Muscle layer of duodenum (tissue), 2 donors: ENCODE data around the gene NFIC.
"Not testable (repeated sequence)": the region's sequence is repeated elsewhere in the genome, so short reads cannot be mapped to it uniquely, and the experiment has no call there.

Experiments used
- H3K27ac ChIP-seq: one replicate; pipeline ENCODE4 v1.7.0; 2013; ENCODE audit warnings: mild to moderate bottlenecking, low read length
- H3K27me3 ChIP-seq: one replicate; pipeline ENCODE4 v1.7.0; 2013; ENCODE audit warnings: low read depth, mild to moderate bottlenecking, control low read depth, low read length
- H3K36me3 ChIP-seq, 2 donors: one replicate each; pipeline ENCODE4 v1.7.0; 2013; ENCODE audit warnings: low read length in 2 of 2, control low read depth in 1 of 2, mild to moderate bottlenecking in 1 of 2; ENCODE audit not compliant: insufficient read depth in 2 of 2, control insufficient read depth in 1 of 2
- H3K4me1 ChIP-seq, 2 donors: one replicate each; pipeline ENCODE4 v1.7.0; 2013; ENCODE audit warnings: low read length in 2 of 2, mild to moderate bottlenecking in 2 of 2, control low read depth in 1 of 2, moderate library complexity in 1 of 2; ENCODE audit not compliant: insufficient read depth in 2 of 2, control insufficient read depth in 1 of 2
- H3K4me3 ChIP-seq, 2 donors: one replicate each; pipeline ENCODE4 v1.7.0; 2013; ENCODE audit warnings: low read length in 2 of 2, low read depth in 1 of 2, mild to moderate bottlenecking in 1 of 2
- H3K9me3 ChIP-seq, 2 donors: one replicate each; pipeline ENCODE4 v1.7.0; 2013; ENCODE audit warnings: low read length in 2 of 2, control low read depth in 1 of 2, mild to moderate bottlenecking in 1 of 2; ENCODE audit not compliant: control insufficient read depth in 1 of 2
- donor health status: healthy.

The NFIC gene

DNA sequence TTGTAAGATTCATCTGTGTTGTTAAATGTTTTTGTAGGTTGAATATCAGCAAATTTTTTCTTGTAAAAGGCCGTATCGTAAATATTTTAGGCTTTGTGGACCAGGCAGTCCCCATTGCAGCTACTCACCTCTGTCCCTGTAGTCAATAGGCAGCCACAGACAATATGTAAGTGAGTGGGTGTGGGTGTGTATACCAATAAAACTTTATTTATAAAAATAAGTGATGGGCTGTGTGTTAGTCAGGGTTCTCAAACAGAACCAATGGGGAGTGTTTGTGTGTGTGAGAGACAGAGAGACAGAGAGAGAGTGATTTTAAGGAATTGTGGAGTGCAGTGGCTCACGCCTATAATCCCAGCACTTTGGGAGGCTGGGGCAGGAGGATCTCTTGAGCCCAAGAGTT lies 37.6 kb upstream of the NFIC start:
- Histone ChIP-seq H3K9me3 (no peaks in the 10 kb centered on the region), H3K27me3 (no peaks in the 10 kb centered on the region), H3K36me3 (no peaks in the 10 kb centered on the region), H3K4me3 (no peak overlapping the region), H3K4me1 (no peaks in the 10 kb centered on the region), H3K27ac (no peak overlapping the region)

DNA sequence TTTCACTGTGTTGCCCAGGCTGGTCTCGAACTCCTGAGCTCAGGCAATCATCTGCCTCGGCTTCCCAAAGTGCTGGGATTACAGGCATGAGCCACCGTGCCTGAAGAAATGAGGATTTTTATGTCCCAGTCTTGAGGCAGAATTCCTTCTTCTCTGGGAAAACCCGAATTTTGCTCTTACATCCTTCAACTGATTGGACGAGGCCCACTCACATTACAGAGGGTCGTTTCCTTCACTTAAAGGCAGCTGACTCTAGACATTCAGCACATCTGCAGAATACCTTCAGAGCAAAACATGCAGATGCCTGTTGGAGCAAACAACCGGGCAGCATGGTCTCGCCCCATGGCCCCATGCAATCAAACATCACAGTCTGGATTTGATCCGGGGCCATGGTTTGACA lies 36.3 kb upstream of the NFIC start:
- Histone ChIP-seq H3K4me3 (no peak overlapping the region), H3K36me3 (no peaks in the 10 kb centered on the region), H3K27ac (no peak overlapping the region), H3K4me1 (no peaks in the 10 kb centered on the region), H3K9me3 (no peaks in the 10 kb centered on the region), H3K27me3 (no peaks in the 10 kb centered on the region)

DNA sequence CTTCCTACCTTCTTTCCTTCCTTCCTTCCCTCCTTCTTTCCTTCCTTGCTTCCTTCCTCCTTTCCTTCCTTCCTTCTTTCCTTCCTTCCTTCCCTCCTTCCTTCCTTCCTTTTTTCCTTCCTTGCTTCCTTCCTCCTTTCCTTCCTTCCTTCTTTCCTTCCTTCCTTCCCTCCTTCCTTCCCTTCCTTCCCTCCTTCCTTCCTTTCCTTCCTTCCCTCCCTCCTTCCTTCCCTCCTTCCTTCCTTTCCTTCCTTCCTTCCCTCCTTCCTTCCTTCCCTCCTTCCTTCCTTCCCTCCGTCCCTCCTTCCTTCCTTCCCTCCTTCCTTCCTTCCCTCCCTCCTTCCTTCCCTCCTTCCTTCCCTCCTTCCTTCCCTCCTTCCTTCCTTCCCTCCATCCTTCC lies 34.2 kb upstream of the NFIC start:
- H3K27me3 ChIP-seq, H3K27ac ChIP-seq, H3K9me3 ChIP-seq, H3K4me3 ChIP-seq, H3K36me3 ChIP-seq: not testable (repeated sequence)
- H3K4me1 ChIP-seq = peaks cover 11 to 12% of the 10 kb centered on the region in 2 donors

DNA sequence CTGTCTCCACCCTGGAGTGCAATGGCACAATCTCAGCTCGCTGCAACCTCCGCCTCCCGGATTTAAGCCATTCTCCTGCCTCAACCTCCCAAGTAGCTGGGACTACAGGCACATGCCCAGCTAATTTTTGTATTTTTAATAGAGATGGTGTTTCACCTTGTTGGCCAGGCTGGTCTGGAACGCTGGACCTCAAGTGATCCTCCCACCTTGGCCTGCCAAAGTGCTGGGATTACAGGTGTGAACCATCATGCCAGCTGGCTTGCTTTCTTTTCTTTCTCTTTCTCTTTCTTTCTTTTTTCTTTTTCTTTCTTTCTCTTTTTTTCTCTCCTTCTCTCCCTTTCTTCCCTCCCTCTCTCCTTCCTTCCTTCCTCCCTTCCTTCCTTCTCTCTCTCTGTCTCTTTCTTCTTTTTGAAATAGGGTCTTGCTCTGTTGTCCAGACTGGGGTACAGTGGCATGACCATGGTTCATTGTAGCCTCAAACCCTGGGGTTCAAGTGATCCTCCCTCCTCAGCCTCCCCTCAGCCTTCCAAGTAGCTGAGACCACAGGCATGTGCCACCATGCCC lies 33.3 kb upstream of the NFIC start:
- no peak overlapping the region for H3K27ac ChIP-seq
- no peaks in the 10 kb centered on the region for H3K36me3 ChIP-seq
- H3K4me3 ChIP-seq = no peak overlapping the region
- peaks cover 15 to 16% of the 10 kb centered on the region in 2 donors for H3K4me1 ChIP-seq
- no peaks in the 10 kb centered on the region for H3K27me3 ChIP-seq
- no peaks in the 10 kb centered on the region for H3K9me3 ChIP-seq

DNA sequence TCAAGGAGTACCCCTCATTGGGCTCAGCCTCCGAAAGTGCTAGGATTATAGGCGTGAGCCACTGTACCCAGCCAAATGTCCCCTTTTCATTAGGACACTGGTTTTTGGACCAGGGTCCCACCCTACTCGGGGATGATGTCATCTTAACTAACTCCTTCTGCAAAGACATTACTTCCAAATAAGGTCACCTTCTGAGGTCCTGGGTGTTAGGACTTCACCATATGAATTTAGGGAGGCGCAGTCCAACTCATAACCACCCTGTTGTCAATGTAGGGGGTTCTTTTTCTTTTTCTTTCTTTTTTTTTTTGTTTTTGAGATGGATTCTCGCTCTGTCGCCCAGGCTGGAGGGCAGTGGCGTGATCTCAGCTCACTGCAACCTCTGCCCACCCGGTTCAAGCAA lies 32.7 kb upstream of the NFIC start:
- peaks cover 15 to 18% of the 10 kb centered on the region in 2 donors for H3K4me1 ChIP-seq
- no peak overlapping the region for H3K27ac ChIP-seq
- H3K4me3 ChIP-seq = no peak overlapping the region
- H3K27me3 ChIP-seq = no peaks in the 10 kb centered on the region
- H3K36me3 ChIP-seq = no peaks in the 10 kb centered on the region
- no peaks in the 10 kb centered on the region for H3K9me3 ChIP-seq

DNA sequence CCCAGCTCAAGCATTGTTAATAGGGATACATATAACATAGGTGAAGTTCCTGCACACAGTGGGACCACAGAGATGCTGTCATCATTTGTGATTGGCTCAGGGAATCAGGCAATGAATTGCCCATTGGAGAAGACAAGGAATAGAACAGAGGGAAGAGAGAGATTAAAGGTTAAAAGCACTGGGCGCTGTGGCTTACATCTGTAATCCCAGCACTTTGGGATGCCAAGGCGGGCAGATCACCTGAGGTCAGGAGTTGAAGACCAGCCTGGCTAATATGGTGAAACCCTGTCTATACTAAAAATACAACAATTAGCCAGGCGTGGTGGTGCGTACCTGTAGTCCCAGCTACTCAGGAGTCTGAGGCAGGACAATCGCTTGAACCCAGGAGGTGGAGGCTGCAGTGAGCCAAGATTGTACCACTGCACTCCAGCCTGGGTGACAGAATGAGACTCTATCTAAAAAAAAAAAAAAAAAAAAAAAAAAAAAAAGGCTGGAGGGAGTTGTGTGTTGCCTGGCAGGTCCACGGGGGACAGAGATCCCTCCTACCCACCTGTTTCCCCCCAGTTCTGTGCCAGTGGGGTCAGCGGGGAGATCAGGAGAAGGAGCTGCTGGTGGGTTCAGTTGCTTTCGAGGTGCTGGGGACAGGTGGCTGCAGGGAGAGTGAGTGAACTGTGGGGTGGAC lies 31.5 kb upstream of the NFIC start:
- not testable (repeated sequence) for H3K36me3 ChIP-seq, H3K9me3 ChIP-seq, H3K27me3 ChIP-seq
- peak overlapping the region in 1 of 2 donors; percentile 22 for H3K4me3 ChIP-seq
- H3K4me1 ChIP-seq = peaks cover 15 to 21% of the 10 kb centered on the region in 2 donors
- peak overlapping the region; percentile 88 for H3K27ac ChIP-seq

DNA sequence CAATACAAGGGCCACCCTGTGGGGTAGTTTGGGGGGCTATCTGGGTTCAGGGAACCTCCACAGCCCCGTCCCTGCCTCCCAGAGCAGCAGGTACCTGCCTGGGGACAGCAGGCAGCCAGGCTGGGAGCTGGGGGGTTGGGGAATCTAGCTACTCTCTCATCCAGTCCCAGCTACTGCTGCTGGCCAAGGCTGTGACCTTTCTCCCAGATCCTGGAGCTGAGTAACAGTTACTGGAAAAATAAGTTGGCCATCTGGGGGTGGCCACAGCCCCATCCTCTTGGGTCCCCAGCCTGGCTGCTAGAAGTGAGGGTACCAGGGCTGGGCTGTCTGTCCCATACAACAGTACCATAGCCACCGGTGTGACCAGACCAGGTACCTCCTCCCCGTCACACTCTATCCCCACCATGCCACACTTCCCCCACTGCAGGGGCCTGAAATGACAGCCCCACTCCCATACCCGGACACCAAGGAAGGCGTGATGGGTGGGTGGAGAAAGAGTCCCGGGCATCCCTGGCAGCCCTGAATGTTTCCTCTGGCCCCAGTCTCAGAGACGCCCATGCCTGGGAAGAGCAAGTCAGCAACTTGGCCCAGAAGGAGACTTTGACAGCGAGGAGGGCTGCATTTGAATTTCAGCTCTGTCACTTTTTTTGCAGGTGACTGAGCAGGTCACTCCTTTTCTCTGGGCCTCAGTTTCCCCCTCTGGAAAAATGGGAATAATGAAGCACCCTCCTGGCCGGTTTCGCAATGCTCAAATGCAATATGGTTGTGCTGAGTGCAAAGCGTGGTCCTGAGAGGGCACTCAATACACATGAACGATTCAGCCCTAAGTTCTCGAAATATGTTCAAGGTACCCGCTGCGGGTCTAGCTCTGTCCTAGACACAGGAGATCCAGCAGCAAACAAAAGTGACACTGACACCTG lies 30.7 kb upstream of the NFIC start:
- H3K4me1 ChIP-seq = peaks cover 15 to 21% of the 10 kb centered on the region in 2 donors

DNA sequence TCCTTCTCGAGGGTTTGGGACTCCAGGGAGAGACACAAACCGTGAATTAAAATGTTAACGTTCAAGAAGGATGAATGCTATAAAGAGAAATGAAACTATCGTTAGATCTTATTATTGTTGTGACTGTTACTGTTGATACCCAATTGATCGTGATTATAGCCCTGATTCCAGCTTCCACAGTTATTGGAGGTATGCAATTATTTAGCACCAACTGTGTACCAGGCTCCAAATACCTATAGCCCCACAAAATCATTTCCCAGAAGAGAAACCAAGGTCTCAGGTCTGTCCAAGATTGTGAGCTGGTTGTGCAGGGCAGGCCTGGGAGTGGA lies 30.1 kb upstream of the NFIC start:
- no peak overlapping the region for H3K4me3 ChIP-seq
- H3K27me3 ChIP-seq = no peaks in the 10 kb centered on the region
- H3K4me1 ChIP-seq = peaks cover 15 to 21% of the 10 kb centered on the region in 2 donors
- no peaks in the 10 kb centered on the region for H3K9me3 ChIP-seq
- no peaks in the 10 kb centered on the region for H3K36me3 ChIP-seq
- H3K27ac ChIP-seq = peak overlapping the region; percentile 88

More for the DNA sequence above, 30.7 kb upstream of the NFIC start:
- Histone ChIP-seq H3K27ac (peak overlapping the region; percentile 88), H3K9me3 (no peaks in the 10 kb centered on the region), H3K36me3 (no peaks in the 10 kb centered on the region), H3K4me3 (peak overlapping the region in 1 of 2 donors; percentile 22), H3K27me3 (no peaks in the 10 kb centered on the region)

DNA sequence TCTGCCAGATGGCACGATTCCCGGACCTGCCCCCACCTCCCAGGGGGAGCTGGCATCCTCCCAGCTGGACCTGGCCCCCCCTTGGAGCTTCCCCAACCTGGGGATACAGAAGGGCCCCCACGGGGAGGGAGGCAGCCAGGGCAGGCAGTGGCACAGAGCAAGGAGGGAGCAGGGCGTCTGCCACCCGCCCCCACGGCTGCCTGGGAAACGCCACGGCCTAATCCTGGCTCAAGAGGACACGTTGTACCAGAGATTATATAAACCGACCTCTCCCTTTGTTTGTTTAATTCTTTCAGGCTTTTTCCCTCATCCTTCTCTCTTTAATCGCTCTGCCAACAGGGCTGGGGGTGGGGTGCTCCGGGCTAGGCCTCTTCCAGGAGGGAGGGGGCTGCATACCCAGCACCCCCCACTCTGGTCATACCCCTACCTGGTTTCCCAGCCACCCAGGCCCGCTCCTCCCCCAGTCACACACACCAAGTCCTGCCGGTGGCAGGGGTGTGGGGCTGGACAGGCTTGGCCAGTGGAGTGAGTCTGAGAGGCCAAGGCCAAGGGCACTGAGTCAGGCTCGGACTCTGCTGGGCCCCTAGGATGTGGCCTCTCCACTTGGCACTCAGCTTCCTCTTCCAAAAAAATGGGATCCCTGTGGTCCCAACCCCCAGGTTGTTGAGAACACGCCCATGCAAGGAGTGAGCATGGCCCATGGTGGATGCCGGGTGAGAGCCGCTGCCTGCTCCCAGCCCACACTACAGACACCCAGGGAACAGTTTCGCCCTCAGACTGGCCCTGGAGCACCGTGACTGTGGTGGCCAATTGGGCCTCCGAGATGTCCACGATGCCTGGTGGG lies 29.5 kb upstream of the NFIC start:
- Histone ChIP-seq H3K4me1 (peaks cover 15 to 21% of the 10 kb centered on the region in 2 donors), H3K4me3 (peak overlapping the region in 1 of 2 donors; percentile 12), H3K9me3 (no peaks in the 10 kb centered on the region), H3K27ac (peak overlapping the region; percentile 88), H3K27me3 (no peaks in the 10 kb centered on the region), H3K36me3 (no peaks in the 10 kb centered on the region)

DNA sequence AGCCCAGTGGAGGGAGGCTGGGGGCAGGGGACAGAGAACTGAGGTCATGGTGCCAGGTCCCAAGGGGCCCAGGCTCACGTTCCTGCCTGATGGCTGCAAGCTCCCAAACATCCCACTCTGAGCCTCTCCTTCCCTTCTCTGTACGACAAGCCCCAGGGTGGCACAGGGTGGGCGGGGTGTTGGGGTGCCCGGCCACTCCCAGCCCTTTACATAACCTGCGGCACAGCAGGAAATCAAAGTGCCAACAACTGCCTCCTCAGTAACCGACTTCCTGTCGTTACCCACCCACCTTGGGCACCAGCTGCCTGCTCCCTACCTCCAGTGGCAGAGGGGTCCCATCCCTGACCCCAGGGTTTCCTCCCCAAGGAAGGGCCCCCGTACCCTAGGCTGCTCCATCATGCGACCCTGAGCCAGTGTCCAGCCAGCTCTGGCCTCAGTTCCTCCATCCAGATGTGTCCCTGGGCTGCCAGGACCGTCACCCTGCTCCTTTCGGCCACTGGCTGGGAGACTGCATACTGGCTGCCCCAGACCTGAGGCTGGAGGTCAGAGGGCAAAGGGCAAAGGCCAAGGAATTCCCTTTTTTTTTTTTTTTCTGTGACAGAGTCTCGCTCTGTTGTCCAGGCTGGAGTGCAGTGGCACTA lies 27.7 kb upstream of the NFIC start:
- Histone ChIP-seq H3K27me3 (no peaks in the 10 kb centered on the region), H3K4me1 (peaks cover 15 to 29% of the 10 kb centered on the region in 2 donors), H3K27ac (no peak overlapping the region), H3K36me3 (no peaks in the 10 kb centered on the region), H3K4me3 (no peak overlapping the region), H3K9me3 (no peaks in the 10 kb centered on the region)
